ENCODE measurements around the gene GFOD1.

DNA sequence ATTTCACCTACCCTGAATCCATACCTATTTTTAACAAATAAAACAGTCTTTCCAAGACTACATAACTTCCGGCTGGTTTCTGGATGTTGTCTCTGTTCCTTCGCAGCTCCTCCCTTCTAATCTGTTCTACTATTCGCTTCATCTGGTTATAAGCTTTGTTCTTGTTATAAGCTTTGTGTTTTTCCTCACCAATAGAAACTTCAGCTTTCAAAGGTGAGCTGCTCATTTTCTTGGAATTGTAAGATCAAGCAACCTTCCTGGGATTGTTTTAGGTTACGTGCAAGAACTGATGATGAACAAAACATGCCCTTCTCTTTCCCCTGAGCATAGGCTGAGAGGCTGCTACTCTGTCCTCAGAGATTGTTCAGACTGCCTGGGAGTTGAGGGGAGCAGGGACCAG is 2.1 kb downstream of the GFOD1 start:
- TF ChIP-seq, protein P1, sequence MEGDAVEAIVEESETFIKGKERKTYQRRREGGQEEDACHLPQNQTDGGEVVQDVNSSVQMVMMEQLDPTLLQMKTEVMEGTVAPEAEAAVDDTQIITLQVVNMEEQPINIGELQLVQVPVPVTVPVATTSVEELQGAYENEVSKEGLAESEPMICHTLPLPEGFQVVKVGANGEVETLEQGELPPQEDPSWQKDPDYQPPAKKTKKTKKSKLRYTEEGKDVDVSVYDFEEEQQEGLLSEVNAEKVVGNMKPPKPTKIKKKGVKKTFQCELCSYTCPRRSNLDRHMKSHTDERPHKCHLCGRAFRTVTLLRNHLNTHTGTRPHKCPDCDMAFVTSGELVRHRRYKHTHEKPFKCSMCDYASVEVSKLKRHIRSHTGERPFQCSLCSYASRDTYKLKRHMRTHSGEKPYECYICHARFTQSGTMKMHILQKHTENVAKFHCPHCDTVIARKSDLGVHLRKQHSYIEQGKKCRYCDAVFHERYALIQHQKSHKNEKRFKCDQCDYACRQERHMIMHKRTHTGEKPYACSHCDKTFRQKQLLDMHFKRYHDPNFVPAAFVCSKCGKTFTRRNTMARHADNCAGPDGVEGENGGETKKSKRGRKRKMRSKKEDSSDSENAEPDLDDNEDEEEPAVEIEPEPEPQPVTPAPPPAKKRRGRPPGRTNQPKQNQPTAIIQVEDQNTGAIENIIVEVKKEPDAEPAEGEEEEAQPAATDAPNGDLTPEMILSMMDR (IDR thresholded peaks at IDR 0.05): no peak
- TF ChIP-seq POLR2AphosphoS5 (IDR thresholded peaks at IDR 0.05): no peak
- no peak for TF ChIP-seq EP300 (IDR thresholded peaks at IDR 0.05)

All from gastroesophageal sphincter (tissue), 3 donors.